GM18508 (cell line): Measurements from ENCODE around the gene TRIM71.
A peak's percentile ranks its signal among the peaks of the same experiment; 100 is the strongest.
"Not testable (repeated sequence)": the region's sequence is repeated elsewhere in the genome, so short reads cannot be mapped to it uniquely, and the experiment has no call there.

Experiments
- ATAC-seq: cut with Tn5 transposase; IDR thresholded peaks from one replicate; pipeline ENCODE4 v1.9.1; 2021; ENCODE audit warnings: moderate number of reproducible peaks; ENCODE audit not compliant: insufficient read depth, unreplicated experiment

Gene TRIM71

DNA sequence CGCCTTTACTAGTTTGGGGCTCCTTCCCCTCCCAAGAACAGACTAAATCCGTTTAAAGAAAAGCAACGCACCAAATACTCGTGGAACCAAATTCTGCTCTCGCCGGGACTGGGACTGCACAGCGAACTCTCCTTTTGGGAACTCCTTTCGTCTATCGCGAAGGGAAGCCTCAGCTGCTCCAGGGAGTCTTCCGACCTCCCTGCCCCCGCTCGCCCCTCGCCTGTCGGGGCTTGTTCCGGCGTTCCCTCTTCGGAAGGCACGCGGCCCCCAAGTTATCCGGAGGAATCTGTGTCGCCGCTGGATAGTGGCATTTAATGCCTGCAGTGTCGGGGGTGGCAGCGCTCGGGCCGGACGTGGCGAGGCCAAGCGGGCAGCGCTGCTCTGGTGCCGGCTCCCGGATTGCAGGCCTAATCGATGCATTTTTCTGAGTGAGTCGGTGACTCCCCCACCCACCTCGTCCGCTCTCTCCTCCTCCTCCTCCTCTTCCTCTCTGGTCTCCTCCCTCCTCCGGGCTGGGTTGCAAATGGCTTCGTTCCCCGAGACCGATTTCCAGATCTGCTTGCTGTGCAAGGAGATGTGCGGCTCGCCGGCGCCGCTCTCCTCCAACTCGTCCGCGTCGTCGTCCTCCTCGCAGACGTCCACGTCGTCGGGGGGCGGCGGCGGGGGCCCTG is at the start of gene TRIM71:
Gene TRIM71 (plus strand): TSS at position 440 of the 671 bp plus-strand sequence. CDS start 84 bp downstream, at position 524.
- no peak for ATAC-seq

DNA sequence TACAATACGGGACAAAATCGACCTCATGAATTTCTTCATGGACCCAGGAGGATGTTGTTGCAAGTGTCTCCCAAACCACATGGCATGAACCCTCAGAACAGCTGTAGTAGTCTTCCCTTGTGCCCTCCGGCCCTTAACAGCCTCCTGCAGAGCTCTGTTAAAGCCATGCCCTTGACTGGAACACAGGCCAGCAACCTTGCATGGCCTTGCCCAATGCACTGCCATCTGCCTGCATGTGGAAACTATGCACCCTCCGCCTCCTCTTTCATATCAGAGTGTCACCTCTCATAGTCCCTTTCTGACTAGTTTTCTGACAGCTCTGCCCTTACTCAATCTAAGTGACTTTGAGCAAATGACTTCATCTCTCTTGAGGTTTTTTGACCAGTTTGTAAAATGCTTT is 39.4 kb upstream of the TRIM71 start:
- ATAC-seq = no peak

DNA sequence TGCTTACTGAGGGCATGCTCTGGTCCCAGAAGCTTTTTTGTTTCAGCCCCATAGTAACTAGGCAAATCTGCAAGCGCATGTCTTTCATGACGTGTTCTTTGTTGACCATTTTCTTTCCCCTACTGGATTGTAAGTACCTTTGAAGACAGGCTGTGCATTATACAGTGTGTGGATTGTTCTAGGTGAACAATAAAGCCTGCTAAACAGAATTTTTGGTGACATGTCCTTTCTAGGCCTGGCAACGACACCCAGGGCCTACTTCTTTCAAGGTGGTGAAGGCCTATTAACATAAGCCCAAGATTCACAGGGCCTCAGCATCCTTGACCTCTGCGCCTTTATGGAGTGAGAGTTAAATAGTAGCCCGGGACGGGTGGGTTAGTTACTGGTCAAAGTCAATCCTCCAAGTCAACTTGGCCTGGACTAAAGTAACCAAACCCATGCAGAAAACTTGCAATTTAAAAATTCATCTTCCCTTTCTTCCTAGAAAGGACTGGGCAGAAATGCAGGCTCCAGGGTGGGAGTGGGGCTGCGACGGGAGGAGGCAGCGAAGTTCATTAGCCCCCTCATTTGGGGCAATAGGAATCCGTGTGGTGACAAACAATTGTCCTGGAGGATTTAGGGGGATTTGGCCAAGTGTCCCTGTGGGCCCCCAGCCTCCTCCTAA is 37.6 kb upstream of the TRIM71 start:
- ATAC-seq = no peak

DNA sequence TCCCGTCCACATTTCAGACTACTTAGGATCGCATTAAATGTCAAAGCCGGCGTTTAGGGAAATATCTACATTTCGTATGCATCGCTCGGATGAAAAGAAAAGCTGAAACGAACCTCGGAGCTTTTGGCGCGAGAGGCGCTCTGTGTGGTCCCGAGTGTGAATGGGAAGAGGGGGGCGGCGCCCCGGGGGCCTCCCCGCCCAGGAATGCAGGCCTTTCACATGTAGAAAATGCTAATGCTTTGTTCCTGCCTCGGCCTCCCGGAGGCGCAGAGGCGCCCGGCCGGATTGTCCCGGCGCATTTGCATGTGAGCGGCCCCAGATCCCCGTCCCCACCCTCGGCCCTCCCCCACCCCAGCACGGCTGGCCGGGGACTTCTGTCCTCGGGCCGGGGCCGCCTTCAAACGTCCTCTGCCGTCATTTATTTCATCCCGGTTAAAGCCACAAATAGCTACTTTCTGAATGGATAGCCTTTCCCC is 37.0 kb upstream of the TRIM71 start:
- peak; percentile 22 for ATAC-seq

DNA sequence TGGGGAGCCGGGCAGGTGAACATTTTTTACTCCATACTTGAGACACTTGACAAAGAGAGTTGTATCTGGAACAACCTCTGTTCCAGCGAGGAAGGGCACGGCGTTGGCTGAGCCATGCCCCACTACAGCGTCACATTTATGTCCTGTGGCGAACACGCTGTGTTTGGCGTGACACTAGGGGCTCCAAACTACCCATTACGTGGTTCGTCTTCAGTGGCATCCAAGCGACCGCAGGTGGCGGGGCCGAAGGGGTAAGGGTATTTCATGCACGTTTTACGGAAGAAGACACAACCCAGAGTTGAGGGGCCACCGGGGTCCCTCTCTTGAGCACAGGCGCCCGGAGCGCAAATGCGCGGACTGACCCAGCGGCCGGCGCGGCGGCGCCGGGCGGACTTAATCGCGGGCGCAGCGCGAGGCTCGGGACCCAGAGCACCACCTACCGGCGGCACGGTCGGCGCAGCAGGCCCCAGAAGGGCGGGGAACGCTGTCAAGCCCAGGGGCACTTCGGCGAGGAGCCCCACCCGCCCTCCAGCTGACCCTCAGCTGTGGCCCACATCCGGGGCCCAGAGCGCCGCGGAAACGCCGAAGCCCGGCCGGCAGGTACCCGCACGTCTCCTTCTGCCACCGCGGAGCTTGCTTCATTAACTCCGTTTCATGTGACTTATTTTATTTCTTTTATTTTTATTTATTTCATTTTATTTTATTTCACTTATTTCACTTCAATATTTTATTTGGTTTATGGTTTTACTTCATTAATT is 36.4 kb upstream of the TRIM71 start:
- ATAC-seq = peak; percentile 78

DNA sequence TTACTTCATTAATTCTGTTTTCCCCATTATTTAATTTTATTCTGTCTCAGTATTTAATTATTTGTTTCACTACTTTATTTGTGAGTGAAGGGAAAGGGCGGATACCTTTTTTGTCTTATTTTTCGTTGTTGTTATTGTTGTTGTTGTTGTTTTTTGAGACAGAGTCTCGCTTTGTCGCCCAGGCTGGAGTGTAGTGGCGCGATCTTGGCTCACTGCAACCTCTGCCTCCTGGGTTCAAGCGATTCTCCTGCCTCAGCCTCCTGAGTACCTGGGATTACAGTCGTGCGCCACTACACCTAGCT is 35.9 kb upstream of the TRIM71 start:
- not testable (repeated sequence) for ATAC-seq

DNA sequence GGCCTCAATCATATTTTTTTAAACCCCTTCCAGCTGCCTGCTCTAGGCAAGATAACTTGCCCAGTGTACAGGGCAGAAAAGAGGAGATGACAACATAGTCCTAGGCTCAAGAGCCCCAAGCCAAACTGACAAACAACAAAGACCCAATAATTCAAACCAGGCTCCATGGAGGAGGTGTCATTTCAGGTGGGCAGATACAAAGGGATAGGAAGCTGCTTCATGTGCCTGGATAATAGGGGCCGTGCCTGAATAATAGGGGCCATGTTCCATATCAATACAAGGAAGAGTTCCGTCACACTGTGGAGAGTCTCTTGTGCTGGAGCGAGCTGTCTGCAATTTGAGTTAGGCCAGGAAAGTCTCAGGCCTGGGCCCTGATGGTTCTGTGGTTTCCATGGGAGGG is 35.4 kb upstream of the TRIM71 start:
- no peak for ATAC-seq

DNA sequence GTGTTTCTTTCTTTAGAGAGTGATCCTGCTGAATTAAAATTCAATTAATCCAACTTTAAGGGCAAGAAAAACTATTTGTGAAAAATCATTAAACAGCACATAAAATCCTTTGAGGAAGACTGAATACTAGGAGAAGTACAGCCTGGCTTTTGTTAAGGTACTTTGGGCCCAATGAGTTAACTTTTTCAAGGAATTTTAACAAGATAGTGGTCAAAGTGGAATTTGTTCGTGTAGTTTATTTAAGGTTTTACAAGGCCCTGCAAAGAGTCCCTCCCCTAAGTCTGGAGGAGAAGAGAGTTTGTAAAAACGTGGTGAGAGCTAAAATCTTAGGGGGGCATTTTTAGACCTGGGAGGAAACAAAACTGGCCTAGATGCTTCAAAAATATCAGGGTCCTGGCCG is 26.0 kb upstream of the TRIM71 start:
- no peak for ATAC-seq

DNA sequence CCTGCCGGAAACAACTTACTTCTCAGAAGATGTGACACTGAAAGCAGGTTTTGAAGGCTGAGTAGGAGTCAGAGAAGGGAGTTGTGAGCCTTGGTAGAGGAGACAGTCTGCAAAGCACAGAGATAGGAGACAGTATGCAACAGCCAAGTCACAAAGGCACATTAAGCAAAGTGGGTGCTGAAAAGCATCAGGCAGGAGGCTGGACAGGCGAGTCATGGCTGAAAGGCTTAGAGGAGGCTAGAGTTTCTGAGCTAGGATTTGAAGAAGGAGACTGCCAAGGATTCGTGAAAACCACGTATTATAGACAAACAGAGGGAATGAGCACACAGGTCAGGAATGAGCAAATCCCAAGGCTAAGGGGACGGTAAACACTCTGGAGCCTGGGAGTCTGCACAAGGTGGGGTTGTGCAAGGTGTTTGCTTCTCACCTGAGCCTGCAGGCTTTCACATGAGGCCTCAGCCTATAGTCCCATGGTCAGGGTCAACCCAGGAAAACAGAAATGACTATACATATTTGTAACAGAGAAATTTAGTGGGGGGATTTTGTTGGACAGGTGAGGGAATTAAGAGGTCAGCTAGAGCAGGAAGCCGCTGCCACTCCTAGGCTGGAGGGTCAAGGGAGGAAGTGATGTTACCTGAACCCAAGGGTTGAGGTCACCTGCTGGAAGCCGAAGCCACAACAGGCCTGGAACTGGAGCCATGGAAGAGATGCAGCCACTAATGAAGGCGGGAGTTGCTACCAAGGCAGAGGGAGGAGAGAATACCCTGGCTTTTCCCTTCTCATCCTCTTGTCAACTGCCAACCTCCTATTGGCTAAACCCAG is 23.1 kb upstream of the TRIM71 start:
- ATAC-seq = no peak

DNA sequence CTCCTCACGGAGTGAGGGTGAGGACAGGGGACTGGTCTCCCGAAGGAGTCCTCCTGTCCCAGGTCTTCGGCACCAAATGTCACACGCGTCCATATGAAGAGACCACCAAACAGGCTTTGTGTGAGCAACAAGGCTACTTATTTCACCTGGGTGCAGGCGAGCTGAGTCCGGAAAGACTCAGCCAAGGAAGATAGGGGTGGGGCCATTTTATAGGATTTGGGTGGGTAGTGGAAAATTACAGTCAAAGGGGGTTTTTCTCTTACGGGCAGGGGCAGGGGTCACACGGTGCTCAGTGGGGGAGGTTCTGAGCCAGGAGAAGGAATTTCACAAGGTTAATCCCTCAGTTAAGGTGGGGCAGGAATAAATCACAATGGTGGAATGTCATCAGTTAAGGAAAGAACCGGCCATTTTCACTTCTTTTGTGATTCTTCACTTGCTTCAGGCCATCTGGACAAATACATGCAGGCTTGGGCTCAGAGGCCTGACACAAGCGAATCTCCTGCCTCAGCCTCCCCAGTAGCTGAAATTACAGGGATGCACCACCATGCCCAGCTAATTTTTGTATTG is 21.3 kb upstream of the TRIM71 start:
- not testable (repeated sequence) for ATAC-seq

DNA sequence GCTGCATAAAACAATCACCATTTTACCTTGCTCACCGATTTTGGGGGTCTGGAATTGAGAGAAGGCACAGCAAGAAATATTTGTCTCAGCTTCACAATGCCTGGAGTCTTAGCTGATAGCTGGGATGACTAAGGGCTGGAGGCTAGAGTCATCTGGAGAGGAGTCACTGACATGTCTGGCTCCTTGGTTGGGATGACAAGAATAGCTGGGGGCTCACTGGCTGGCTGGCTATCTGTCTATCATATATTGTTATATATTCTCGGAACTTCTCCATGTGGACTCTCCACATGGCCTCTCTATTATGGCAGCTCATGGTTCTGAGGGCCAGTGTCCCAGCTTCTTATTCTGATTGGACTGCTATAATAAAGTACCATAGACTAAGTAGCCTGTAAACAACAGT is 20.0 kb upstream of the TRIM71 start:
- no peak for ATAC-seq

DNA sequence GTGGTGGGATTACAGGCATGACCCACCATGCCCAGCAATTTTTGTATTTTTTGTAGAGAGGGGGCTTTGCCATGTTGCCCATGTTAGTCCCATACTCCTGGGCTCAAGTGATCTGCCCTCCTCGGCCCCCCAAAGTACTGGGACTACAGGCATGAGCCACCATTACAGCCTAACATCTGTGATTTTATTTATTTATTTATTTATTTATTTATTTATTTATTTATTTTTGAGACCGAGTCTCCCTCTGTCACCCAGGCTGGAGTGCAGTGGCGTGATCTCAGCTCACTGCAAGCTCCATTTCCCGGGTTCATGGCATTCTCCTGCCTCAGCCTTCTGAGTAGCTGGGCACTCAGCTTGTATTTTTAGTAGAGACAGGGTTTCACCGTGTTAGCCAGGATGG is 16.4 kb upstream of the TRIM71 start:
- not testable (repeated sequence) for ATAC-seq

DNA sequence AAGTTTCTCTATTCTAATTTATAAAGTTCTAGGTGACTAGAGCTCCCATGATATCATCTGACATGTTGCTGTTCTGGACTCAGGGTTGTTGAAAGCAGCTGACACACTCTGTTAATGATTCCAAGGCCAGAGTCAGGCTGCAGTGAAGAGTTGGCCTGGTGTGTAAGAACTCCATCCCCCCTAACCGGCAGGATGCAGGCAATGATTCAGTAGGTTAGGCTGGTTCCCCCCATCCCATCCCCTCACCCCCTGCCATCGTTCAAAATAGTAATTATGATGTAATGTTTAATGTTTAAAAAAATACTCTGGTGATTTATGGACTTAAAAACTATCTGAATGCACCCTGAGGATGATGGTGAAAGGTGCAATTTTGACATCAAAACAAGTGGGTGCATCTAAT is 4.6 kb upstream of the TRIM71 start:
- ATAC-seq = peak; percentile 76

DNA sequence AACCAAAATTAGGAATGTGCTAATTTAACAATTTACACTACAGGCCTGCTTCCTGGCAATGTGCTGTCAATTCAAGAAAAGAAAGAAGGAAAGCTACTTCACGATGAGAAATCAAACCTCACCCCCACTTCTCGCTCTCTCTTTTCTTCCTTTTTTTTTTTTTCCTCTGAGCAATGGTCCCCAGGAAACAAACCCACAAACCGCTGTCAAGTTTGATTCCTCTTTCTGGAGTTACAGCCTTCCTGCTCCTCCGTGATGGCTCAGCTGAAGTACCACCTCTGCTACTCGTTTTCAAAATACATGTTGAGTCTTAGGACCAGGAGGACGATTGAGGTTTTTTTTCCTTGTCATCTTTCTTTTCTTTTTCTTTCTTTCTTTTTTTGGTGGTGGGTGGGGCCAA is 3.4 kb upstream of the TRIM71 start:
- no peak for ATAC-seq

DNA sequence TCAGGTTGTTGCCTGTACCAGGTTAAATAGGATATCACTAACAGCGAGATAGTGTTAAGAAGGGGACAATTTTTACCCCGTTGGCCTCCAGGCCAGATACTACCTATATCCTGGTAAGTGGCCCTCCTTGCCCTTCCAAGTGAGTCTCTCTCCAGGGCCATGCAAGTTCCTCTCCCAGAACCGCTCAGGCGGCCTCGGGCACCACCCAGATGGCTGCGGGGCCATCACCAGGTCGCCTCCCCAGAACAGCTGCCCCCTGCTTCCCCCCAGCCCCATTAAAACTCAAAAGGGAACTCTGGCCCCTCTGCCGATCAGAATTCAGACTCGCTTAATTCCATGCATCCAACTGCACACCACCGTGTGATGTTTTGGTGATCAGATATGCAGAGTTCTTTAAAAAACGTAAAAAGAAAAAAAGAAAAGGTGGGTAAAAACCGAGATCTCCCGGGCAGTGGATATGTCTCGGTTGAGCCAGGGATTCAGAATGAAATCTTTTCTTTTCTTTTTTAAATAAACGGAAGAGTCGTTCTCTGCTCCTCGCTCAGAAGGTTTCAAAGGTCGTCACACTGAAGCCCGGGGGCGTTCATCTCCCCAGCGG is 1.9 kb upstream of the TRIM71 start:
- no peak for ATAC-seq

DNA sequence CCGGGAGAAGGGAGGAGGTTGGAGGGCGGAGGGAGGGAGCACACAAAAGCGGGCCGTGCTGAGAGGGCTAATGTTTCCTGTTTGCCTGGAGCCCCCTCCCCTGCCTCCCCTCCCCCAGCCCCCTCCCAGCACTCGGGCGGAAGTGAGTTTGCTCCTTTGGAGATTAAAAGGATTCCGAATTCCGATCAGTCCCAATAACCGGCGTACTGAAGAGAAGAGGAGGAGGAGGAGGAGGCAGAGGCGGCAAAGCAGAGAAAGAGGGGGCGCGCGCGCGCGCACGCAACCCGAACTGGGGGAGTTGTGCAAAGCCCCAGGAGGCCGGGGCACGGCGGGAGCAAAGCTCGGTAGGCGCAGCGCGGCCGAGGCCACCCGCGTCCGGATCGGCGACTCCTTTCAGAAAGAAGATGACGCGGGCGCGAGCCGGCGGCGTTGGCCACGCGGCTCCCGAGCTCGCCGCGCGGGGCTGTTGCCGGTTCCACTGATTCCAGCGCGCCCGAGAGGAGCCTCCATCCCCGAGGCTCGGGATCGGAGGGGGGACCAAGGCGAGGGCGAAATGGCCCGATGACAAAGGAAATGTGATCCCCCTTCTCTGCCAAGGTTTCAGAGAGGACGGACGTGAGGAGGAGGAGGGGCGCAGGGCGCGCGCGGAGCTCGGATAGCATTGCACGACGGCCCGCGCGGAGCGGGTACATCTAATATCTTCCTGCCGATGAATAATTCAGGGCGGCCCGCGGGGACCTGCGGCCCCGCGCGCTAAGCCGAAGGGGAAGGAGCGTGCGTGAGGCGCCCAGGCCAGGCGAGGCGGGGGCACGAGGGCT is 1.1 kb upstream of the TRIM71 start:
- ATAC-seq = no peak

DNA sequence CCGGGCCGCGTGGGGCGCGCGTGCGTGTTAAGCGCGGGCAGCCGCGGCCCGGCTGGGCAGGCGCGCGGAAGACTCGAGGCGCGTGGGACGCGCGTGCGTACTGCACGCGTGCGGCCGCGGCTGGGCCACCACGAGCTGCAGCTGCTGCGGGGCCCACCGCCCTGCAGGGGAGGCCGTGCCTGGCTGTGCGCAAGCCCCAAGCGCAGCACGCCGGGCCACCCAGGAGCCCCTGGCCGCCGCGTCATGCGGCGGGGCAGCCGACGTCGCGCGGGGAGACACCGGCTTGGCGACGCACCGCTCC is 590 bp upstream of the TRIM71 start:
- no peak for ATAC-seq

DNA sequence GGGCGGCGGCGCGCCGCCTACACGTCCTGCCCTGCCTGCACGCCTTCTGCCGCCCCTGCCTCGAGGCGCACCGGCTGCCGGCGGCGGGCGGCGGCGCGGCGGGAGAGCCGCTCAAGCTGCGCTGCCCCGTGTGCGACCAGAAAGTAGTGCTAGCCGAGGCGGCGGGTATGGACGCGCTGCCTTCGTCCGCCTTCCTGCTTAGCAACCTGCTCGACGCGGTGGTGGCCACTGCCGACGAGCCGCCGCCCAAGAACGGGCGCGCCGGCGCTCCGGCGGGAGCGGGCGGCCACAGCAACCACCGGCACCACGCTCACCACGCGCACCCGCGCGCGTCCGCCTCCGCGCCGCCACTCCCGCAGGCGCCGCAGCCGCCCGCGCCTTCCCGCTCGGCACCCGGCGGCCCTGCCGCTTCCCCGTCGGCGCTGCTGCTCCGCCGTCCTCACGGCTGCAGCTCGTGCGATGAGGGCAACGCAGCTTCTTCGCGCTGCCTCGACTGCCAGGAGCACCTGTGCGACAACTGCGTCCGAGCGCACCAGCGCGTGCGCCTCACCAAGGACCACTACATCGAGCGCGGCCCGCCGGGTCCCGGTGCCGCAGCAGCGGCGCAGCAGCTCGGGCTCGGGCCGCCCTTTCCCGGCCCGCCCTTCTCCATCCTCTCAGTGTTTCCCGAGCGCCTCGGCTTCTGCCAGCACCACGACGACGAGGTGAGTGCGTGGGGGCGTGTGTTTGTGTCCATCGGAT is 602 bp downstream of the TRIM71 start:
- ATAC-seq = no peak
